ENCODE results near the gene VSX1. TPM values are rescaled to one million over a fixed set of nuclear protein-coding genes. Genes with fewer than 3 reads are reported as not detected.

The VSX1 gene
- total RNA-seq (2011; cell fraction: chromatin; rRNA removed; ENCODE audit: low replicate concordance) = not detected in 2 replicates
- total RNA-seq (2011; cell fraction: nucleolus; rRNA removed) = not detected in 2 replicates
- not detected in 2 replicates for total RNA-seq (2011; cell fraction: nucleoplasm; rRNA removed)
- total RNA-seq (2014; rRNA removed) (not detected in 2 replicates), total RNA-seq (2014; rRNA removed; fragmentation: Illumina TruSeq; extraction: Trizol) (not detected in 2 replicates), total RNA-seq (2015; rRNA removed; fragmentation: Illumina TruSeq; extraction: Trizol) (not detected in 2 replicates), total RNA-seq (2021) (not detected in 2 replicates), polyA plus RNA-seq (2011; rRNA removed) (not detected in 2 replicates), polyA plus RNA-seq (2014; fragmentation: Illumina TruSeq; extraction: Trizol) (not detected in 2 replicates), polyA plus RNA-seq (2014; fragmentation: Nextera tagmentation; extraction: Ambion mirVana) (not detected), polyA plus RNA-seq (2014; rRNA removed) (not detected in 2 replicates), polyA minus RNA-seq (2011; rRNA and poly(A)+ RNA removed) (not detected in 2 replicates), Bru-seq, nascent RNA (not detected), BruChase-seq, experiment 1, labeled RNA remaining after a 2-hour chase (not detected), BruChase-seq, experiment 2, labeled RNA remaining after a 6-hour chase (not detected)
- polyA plus RNA-seq (2011; cell fraction: cytosol; rRNA removed) = not detected in 2 replicates
- polyA plus RNA-seq (2011; cell fraction: nucleus; rRNA removed) = not detected in 2 replicates
- polyA plus RNA-seq (2012) = not detected in 2 replicates
- polyA minus RNA-seq (2011; cell fraction: cytosol; rRNA and poly(A)+ RNA removed) = not detected in 2 replicates
- polyA minus RNA-seq (2011; cell fraction: nucleus; rRNA and poly(A)+ RNA removed) = not detected in 2 replicates
- long read RNA-seq, experiment 1 = 0 reads
- long read RNA-seq, experiment 2 = 0 reads
- long read RNA-seq, experiment 3 = 0 reads

DNA sequence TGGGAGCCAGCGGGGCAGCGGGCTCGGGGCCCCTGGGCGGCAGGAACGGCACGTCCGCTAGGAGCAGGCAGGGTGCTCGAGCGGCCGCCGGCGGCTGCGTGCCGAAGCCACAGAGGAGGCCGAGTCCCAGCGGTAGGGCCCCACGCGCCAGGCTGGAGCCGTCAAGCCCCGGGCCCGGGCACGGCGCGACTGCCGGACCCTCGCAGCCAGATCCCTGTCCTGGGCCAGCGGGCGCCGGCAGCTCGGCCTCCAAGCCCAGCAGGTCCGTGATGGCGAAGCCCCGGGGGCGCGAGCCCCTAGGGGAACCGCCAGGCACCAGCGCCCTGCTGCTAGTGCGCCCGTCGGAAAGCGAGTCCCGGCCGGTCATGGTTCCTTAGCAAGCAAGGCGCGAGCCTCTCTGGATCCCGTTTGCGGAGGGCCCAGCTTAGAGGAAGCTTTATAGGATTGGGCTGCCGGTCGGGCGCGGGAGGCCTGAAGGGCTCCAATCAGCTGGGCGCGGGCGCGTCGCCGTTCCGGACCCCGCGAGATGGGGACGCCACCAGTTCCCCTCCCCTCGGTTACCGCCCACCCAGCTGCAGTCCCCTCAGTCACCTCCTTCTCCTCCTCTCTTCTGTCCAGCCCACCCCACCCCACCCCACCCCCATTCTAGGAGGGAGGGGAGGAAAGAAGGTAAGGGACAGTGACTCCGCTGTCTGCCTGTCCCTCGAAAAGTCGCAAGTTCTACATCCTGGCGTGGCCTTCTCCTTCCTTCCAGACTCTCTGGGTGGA is at the start of gene VSX1:
Gene VSX1 (minus strand): TSS at position 412 of the 768 bp plus-strand sequence. CDS start 45 bp downstream, at position 367.
- H3K4me1 ChIP-seq (replicated peaks in 1 of 2; ENCODE audit: control insufficient read depth in 2 of 2, insufficient read depth in 2 of 2, low read length in 2 of 2) = no peaks in the 10 kb centered on the region; a peak in 1 of 5 replicates
- H3K27me3 ChIP-seq (ENCODE audit: control insufficient read depth in 2 of 2, insufficient read depth in 2 of 2, low read length in 2 of 2) = peaks cover 2 to 42% of the 10 kb centered on the region in 2 experiments; a peak in 3 of 5 replicates
- 83% methylated on average over 1 of the region's 67 CpGs for WGBS (ENCODE audit: insufficient coverage, low coverage, missing lambda C conversion rate)
- CTCF ChIA-PET (ENCODE audit: low intra/inter-chr PET ratio) = no interaction called here
- H3K9me1 ChIP-seq (ENCODE audit: control insufficient read depth, insufficient read depth, low read length) = no peaks in the 10 kb centered on the region
- H3K9me3 ChIP-seq (replicated peaks; ENCODE audit: control insufficient read depth, insufficient read depth, low read depth, low read length) = no peaks in the 10 kb centered on the region
- H3K4me3 ChIP-seq = no peak within 1 kb of the TSS
- no peak for ATAC-seq
- H3K9ac ChIP-seq (ENCODE audit: insufficient read depth in 1 of 2, low read depth in 2 of 2, low read length in 2 of 2) = no peak within 1 kb of the TSS
- no peak within 1 kb of the TSS for H3K4me2 ChIP-seq (ENCODE audit: insufficient read depth, low read length)
- H2AFZ ChIP-seq (ENCODE audit: low read depth, low read length) = no peak within 1 kb of the TSS
- H3K79me2 ChIP-seq (ENCODE audit: control insufficient read depth, insufficient read depth, low read length) = no peaks in the 10 kb centered on the region
- POLR2A ChIA-PET = no interaction called here
- DNase-seq (ENCODE audit: extremely low read depth in 1 of 4, low spot score in 3 of 4) = no peak
- no peaks in the 10 kb centered on the region; the same call in 1 of the 2 replicates for H4K20me1 ChIP-seq (replicated peaks; ENCODE audit: control insufficient read depth, insufficient read depth, low read length)
- no TSS peak for BruUV-seq (replicated peaks)
- in situ Hi-C loops (cut with MboI) (no loop called here), intact Hi-C loops (cut with micrococcal nuclease) (no loop called here)
- no peaks in the 10 kb centered on the region for H3K36me3 ChIP-seq (ENCODE audit: control insufficient read depth, insufficient read depth, low read length)
- FAIRE-seq = no peak
- H3K27ac ChIP-seq (ENCODE audit: extremely low read depth, low read depth, low read length) = no peak within 1 kb of the TSS
- TF ChIP-seq, protein P1, sequence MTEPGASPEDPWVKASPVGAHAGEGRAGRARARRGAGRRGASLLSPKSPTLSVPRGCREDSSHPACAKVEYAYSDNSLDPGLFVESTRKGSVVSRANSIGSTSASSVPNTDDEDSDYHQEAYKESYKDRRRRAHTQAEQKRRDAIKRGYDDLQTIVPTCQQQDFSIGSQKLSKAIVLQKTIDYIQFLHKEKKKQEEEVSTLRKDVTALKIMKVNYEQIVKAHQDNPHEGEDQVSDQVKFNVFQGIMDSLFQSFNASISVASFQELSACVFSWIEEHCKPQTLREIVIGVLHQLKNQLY (CRISPR knock-in tag; conservative IDR thresholded peaks at IDR 0.05) = no peak
- TF ChIP-seq RBFOX2 (IDR thresholded peaks at IDR 0.05; ENCODE audit: low read depth, low read length) = no peak
- TF ChIP-seq NBN (IDR thresholded peaks at IDR 0.05; ENCODE audit: low read depth) = no peak
- no peak for TF ChIP-seq CHD4 (IDR thresholded peaks at IDR 0.05; ENCODE audit: insufficient read depth, insufficient replicate concordance, low read depth, low read length, poor library complexity, severe bottlenecking)
- TF ChIP-seq, protein P2, sequence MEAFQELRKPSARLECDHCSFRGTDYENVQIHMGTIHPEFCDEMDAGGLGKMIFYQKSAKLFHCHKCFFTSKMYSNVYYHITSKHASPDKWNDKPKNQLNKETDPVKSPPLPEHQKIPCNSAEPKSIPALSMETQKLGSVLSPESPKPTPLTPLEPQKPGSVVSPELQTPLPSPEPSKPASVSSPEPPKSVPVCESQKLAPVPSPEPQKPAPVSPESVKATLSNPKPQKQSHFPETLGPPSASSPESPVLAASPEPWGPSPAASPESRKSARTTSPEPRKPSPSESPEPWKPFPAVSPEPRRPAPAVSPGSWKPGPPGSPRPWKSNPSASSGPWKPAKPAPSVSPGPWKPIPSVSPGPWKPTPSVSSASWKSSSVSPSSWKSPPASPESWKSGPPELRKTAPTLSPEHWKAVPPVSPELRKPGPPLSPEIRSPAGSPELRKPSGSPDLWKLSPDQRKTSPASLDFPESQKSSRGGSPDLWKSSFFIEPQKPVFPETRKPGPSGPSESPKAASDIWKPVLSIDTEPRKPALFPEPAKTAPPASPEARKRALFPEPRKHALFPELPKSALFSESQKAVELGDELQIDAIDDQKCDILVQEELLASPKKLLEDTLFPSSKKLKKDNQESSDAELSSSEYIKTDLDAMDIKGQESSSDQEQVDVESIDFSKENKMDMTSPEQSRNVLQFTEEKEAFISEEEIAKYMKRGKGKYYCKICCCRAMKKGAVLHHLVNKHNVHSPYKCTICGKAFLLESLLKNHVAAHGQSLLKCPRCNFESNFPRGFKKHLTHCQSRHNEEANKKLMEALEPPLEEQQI (IDR thresholded peaks at IDR 0.05) = no peak
- no peak for TF ChIP-seq PTTG1 (tag; IDR thresholded peaks at IDR 0.05; ENCODE audit: low read depth)
- TF ChIP-seq PPARD (CRISPR knock-in tag; IDR thresholded peaks at IDR 0.05) = no peak
- TF ChIP-seq MEF2A (IDR thresholded peaks at IDR 0.05; ENCODE audit: control insufficient read depth, low read depth, low read length) = no peak
- TF ChIP-seq, protein P3, sequence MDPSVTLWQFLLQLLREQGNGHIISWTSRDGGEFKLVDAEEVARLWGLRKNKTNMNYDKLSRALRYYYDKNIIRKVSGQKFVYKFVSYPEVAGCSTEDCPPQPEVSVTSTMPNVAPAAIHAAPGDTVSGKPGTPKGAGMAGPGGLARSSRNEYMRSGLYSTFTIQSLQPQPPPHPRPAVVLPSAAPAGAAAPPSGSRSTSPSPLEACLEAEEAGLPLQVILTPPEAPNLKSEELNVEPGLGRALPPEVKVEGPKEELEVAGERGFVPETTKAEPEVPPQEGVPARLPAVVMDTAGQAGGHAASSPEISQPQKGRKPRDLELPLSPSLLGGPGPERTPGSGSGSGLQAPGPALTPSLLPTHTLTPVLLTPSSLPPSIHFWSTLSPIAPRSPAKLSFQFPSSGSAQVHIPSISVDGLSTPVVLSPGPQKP (CRISPR knock-in tag; IDR thresholded peaks at IDR 0.05) = no peak
- no peak for TF ChIP-seq SMARCB1 (IDR thresholded peaks at IDR 0.05; ENCODE audit: insufficient read length, low read depth)
- no peak for TF ChIP-seq CBX2 (IDR thresholded peaks at IDR 0.05; ENCODE audit: insufficient read depth, low read length, poor library complexity, severe bottlenecking)

Measured in K562 (cell line).